NCI-H2107 treated with DMSO at 0.1 percent for 48 hours (cell line): ENCODE data around the gene VSTM5.

Experiments used
- DNase-seq: peaks from one replicate; lab custom pipeline; 2025; ENCODE audit not compliant: unreplicated experiment; lab: John Stamatoyannopoulos, UW

The VSTM5 gene

DNA sequence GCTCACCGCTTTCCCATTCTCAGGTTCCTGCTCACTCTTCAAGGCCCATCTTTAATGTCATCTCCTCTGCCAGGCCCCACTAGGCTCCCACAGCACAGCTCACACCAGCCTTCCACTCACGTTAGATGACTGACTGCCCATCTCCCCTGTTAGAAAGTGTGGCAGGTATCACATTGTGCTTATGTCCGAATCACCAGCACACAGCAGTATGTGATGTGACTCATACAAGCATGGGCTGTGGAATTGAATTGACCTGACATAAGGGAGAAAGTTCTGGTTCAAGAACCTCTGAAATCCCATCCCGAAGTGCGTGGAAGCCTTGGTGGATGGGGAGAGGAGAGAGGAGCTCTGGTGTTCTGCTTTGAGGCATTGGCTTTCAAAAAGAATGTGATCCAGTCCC is 6.5 kb downstream of the VSTM5 start:
- DNase-seq, result no peak

DNA sequence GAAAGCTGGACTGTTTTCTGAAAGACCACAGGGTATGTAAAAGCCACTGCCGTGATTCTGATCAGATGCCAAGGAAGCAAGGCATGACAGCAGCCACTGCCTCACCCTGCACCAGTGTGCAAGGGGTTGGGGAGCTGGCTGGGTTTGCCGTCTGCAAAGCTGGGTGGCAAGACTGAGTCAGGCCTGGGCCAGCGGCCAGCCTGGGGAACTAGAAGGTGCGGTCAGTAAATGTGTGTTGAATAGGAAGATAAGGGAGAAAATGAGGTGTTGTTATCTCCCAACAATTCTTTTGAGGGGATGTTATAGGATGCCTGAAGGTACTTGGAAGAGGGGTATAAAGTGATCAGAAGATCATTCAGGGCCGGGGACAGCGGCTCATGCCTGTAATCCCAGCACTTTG is 8.0 kb downstream of the VSTM5 start:
- DNase-seq, result no peak

DNA sequence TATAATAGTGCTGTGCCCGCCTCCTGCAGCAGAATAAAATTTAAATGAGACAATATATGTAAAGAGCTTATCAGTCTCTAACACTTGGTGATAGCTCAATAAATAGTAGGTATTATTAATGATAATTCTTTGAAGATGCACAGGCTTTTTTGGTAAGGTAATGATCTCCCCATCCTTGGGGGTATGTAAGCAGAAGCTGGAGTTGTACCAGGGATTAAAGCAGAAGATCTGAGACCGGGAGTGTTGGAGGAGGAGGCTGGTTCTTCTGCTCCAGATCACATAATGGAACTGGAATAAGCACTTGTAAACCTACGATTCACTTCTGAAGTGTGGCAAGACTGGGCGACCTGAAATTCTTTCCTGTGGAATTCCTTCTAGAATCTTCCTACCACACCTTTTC is 8.4 kb downstream of the VSTM5 start:
- DNase-seq, result no peak

DNA sequence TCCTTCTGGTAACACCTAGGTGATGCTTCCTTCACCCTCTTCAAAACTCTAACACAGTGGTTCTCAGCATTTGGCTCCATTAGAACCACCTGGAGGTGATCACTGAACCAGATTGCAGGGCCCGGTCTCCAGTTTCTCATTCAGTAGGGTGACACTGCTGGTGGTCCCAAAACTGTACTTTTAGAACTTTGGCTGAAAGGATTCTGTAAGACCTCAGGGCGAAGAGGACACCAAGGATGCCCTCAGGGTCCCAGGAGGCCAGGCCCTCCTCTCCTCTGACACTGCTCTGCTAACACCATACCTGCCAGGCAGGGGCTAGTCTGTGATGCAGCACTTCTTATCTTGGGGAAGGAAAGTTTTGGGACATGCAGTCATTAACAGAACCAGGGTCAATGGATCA is 9.0 kb downstream of the VSTM5 start:
- no peak for DNase-seq

DNA sequence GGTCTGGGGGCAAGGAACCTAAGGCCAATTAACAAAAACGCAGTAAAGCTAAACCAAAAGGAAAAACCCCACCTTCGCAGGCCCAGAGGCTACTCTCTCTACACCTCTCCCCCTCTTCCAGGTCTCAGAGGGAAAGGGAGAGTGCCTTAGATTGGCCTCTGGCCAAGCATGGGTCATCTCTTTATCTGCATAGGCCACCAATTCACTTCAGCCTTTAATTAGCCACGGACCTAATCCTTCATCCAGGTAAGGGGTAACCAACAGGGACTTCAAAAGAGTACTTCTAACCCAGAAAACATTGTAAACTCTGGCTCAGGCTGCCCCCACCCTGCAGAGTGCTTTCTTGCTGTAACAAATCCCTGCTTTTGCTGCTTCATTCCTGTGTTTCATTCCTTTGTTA is 9.4 kb downstream of the VSTM5 start:
- no peak for DNase-seq

DNA sequence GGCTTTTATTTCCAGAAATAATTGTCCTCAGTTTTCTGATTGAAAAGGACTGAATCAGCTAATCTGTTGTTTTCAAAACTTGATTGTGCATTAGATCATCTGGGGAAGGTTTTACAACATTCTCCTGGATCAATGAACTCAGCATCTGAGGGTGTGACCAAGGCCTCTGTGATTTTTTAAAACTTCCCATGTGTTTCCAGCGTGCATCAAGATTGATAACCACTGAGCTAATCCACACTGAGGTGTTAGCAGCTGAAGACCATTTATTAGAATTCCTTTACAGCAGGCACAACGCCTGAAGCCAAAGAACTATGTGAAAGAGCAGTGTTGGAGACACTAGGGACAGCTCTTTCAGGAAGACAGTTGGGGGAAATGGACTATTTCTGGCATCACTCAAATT is 10.2 kb downstream of the VSTM5 start:
- DNase-seq, result no peak

DNA sequence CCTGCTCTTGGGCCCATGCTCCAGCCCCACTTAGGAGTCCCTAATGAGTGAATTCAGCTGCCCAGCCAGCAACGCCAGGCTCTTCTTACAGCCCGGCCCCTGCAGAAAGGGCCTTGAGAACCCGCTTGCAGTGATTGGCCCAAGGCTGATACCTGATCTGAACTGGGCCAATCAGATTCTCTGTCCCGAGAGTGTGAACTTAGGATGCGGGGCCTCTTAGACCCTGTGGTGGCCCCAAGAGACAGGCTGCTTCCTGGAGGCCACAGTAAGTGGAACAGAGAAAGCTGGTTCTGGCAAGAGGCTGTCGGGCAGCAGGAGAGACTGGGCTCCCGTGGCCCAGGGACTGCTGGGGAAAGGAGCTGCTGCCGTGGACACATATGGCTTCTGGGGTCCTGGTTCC is 11.5 kb downstream of the VSTM5 start:
- DNase-seq, result no peak

DNA sequence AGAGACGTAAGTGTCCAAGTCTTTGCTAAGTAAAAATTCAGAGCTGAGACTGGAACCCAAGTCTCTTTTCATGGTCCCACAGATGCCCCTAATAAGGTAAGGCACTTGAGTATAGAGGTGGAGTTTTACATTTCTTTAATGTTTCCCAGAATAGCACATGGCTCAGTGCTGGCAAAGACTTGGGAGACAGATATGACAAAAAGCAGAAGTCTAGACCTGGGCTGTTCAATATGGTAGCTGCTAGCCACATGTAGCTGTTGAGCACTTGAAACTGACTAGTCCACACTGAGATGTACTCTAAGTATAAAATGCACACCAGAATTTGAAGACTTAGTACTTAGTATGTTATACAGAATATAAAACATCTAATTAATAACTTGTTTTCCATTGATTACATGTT is 17.6 kb downstream of the VSTM5 start:
- DNase-seq, result no peak

DNA sequence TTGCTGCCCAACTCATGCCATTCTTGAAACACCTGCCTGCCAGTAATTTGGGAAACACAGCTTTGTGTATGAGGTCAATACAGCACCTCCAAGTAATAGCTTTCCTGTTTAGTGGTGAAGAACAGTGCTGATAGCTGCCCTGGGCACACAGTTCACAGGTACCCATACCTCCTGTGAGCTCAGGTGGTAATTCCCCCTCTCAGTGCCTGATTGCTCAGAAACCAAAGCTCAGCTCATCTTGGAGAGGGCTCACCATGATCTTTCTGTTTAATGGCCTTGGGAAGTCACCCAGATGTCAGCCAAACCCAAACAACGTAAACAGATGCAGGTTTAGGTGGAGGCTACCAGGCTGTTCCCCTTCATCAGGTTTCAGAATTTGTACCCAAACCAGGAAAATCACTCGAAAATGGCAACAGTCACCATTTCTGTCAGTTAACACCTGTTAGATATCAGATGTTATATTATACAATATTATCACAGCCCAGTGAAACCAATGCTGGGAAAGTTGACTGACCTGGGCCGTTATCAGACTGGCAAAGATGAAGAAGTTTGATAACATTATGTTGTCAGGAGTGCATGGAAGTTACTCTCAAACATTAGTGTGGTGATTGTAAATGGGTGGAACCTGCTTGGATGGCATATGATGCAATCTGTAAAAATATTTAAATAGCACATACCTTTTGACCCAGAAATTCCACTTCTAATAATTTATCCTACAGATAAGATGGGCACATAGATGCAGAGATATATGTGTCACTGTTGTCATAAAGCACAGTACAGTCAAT is 18.9 kb downstream of the VSTM5 start:
- no peak for DNase-seq

DNA sequence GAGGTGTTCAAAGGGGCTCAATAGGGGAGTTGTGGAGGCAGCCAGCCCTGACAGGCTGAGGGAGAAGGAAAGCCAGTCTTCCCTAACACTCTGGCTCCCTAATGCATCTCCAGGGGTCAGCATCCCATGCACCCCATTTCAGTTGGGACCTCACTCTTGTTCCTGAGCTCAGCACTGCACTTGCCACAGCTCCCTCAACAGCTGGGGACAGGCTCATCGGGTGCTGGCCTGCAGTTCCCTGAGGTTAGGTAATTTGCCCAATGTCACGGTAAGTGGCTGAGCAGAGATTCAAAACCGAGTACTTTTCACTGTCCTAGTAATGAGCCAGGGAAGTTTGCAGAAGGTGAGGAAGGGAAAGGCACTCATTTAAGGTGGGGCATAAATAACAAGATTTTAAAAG is 20.8 kb downstream of the VSTM5 start:
- no peak for DNase-seq

DNA sequence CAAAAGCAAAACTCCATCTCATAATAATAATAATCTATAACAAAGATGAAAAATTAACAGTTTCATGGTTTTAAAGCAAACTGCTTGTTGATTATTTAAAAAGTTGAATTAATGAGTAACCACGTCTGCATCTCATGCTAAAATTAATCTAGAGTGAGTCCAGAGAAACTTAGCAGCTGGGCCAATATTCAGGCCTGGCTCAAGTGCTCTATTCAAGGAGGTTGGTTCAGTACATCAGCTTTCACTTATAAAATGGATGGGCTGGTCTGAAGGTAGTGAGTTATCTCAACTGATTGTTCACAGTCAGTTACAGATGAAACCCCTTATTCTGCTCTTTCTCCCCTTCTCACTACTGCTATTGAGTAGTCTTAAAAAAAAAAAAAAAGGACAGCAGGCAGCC is 23.1 kb downstream of the VSTM5 start:
- no peak for DNase-seq

DNA sequence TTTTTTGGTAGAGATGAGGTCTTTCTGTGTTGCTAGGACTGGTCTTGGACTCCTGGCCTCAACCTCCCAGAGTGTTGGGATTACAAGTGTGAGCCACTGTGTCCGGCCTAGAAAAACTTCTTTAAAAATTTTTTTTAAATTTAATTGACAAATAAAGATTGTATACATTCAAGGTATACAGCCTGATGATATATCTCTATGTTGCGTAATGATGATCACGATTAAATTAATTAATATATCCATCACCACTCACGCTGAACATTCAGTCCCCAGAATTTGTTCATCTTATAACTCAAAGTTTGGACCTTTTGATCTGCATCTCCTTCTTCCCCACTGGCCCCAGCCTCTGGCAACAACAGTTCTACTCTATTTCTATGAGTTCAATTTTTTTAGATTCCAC is 27.2 kb downstream of the VSTM5 start:
- no peak for DNase-seq

DNA sequence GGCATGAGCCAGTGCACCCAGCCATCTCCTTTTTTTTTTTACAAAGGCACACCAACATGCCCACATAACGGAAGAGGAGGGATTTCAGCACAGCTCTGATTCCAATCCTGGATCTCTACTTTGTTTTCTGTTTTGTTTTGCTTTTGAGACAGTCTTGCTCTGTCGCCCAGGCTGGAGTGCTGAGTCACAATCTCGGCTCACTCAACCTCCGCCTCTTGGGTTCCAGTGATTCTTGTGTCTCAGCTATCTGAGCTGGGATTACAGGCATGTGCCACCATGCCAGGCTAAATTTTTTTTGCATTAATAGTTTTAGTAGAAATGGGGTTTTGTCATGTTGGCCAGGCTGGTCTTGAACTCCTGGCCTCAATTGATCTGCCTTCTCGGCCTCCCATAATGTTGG is 28.1 kb downstream of the VSTM5 start:
- no peak for DNase-seq

DNA sequence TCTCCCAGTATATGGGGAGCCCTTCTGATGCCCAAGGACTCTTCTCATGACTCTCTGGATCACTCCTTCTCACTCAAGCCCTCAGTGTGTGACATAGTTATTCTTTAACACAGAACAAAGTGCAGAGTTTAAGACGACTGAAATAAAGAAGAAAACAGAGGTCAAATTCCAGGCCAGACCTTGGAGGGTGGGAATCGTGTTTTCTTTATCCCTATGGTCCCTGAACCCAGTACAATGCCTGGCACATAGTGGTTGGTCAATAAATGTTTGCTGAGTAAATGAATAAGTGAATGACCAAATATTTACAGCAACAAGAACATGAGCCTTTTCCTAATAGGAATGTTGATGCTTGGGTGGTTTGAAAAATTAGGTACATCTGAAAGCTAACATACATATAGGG is 28.8 kb downstream of the VSTM5 start:
- DNase-seq, result no peak

DNA sequence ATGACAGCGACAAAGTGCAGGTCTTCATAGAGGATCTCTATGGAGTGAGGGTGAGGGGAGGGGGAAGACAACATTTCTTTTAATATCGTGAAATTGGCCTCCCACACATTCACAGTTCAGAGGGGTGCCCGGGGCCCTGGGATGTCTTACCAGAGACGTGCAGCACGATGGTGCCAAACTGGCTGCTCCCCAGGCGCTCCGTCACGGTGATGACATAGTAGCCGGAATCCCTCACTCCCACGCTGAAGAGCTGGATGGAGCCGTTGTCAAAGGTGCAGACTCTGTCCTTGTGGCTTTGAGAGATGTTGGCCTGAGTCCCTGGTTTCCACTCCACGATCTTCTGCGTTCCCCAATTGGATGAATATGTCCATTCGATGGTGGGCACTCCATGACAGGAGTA is 29.6 kb downstream of the VSTM5 start:
- no peak for DNase-seq

DNA sequence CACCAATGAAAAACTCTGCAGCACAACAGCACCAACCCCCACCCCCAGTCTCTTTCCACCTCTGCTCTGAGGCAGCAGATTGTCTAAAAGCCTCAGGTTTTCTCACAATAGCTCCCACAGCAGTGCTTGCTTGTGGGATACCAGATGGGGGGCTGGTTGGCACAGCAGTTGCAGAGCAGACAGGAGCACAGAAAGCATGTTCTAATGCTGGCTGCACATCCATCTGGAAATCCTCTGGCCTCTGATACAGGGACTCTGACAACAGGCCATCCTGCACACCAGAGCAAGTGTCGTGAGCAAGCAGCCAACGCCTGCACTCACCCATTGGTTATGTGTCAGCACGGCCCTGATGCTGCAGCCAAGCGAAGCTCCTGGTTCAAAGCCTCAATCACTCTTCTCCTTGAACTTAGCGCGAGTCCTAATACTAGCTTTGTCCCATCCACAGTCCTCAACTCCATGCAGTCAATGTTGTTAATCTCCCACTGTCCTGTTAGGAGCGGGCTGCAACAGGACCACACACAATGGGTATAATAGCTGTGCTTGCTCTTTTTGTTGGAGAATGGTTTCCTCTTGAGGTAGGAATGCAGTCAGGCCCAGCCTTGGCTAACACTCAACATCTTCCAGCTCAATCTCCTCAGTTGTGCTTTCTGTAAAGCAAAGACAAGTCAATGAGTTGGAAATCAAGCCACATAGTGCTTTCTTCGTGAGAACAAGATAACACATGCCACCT is 30.3 kb downstream of the VSTM5 start:
- no peak for DNase-seq

DNA sequence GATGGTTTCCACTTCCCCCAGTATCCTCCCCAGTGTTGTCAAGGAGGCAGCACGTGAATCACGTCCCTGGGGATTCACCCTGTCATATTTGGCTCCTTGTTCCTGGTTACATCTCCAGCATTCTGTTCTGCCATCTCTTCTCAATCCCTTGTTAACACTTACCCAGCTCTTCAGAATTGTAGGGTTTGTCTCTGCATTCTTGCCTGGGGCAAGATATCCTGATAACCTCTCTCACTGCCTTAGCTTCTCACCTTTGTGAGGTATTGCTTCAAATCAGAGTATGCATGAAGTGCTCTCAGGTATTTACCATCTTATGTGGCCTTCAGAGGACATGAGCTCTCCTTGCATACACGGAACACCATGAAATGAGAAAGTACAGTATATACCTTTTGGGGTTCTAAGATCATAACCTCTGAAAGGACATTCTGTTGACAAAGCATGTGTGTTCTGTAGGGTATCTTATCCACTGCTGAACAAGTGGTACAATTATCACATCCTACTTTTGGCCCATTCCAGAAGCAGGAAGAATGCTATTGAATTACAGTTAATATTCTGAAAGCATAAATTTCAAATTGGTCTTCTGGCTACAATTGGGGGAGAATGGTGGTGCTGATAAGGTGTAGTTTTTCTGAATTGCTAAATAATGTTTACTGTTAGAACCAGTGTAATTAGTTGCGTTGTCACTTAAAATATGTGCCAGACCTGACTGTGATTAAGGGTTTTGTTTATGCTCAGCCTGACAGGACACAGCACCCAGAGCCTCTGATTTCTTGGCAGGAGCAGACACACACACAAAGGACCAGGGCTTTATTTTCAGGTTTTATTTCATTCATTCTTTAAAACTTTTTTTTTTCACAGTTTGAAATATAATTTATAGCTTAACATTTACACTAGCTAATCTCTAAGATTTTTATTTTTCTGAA is 32.7 kb downstream of the VSTM5 start:
- DNase-seq, result no peak

DNA sequence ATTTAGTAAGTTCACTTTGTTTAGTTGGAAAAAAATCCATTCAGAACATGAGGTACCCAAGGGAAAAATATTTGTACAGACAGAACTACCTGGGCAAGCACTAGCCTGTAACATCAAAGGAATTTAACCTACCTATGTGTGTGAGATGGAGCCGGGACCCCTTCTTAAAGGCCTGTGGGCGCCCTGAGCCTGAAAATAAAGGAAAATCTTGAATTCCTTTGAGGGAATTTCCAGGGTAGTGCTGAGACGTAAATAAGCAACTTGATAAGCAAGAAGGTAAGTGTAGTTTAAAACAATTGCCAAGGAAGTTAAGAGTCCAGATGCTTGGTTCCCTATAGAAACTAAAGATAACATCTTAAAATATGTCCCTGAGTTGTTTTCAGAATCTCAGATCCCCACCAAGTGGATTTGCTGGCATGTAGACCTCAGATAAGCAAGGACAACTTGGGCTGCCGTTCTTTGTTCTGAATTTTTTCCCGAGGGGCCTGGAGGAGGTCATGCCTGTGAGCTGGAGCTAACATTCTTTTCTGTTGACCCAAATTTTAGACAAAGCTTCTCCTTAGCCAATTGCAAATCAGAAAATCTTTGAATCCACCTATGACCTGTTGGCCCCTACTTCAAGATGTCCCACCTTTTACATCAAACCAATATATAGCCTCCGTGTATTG is 35.3 kb downstream of the VSTM5 start:
- DNase-seq, result no peak

DNA sequence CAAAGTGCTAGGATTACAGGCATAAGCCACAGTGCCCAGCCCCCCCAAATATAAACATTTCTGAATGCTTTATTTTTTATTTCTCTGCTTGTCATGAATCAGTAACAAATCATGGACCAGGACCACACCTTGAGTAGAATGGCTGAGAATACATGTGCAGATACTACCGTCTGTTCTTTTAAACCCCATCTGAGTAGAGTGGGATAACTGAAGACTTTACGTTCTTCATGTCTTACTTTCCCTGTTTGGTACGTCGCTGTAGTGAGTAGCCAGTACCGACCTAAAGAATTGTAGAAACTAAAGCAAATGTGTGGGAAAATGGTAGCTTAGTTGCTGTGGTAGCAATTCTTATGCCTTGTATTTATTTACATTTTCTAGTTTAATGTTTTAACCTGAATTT is 36.4 kb downstream of the VSTM5 start:
- DNase-seq, result no peak

DNA sequence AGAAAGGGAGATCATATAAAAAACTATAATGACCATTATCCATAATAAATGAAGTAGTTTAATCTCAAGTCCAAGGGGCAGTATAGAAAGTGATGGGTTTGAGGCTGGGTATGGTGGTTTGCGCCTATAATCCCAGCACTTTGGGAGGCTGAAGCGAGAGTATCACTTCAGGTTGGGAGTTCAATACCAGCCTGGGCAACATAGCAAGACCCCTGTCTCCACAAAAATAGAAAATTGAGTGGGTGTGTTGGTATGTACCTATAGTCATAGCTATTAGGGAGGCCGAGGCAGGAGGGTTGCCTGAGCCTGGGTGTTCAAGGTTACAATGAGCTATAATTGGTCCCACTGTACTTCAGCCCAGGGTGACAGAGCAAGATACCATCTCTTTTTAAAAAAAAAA is 42.4 kb downstream of the VSTM5 start:
- DNase-seq, result no peak

DNA sequence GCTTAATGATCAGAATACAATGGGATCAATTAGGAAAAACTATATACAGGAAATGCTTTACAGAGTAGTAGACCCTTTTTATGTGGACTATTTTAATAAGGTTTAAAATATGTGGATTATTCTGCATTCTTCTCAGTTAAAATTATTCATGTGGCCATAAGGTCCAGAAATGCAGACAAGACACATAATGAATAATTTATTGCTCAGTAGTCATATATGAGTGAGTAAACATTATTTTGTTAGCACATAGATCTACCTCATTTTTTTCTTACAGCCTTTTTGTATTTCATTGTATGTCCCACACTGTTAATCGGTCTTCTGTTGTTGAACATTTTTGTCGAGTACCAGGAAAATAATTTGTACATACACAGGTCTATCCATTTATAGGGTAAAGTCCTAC is 45.5 kb downstream of the VSTM5 start:
- no peak for DNase-seq
